OCI-LY3 (cell line): ENCODE measurements around the gene SHFL.

Source experiments
- CTCF ChIP-seq: fragments of 200-600, 300-600 bp; sonication (generic); IDR thresholded peaks from 2 replicates; pipeline ENCODE4 v1.5.1; 2014; ENCODE audit warnings: antibody characterized with exemption, low read length, low read depth
- EZH2phosphoT487 ChIP-seq: fragments of 200-600 bp; shearing (Covaris generic); IDR thresholded peaks from 2 replicates; pipeline ENCODE4 v1.6.1; 2018; ENCODE audit warnings: antibody characterized with exemption, mixed run types, low read depth

- TF ChIP-seq CTCF (no peak), EZH2phosphoT487 (no peak)
Measured at GRCh38 chr19:10069046-10069445, 17.1 kb upstream of the SHFL start.
